Karpas-422 (cell line): Measurements from ENCODE around the gene TRPM8. TPM values are rescaled to one million over a fixed set of nuclear protein-coding genes. Genes with fewer than 3 reads are reported as not detected.

Experiments
- DNase-seq: peaks from one replicate; pipeline ENCODE4 v3.0.0-alpha.2; 2015
- H2AFZ ChIP-seq: fragments of 200-600 bp; sonication (generic); 2 replicates; pipeline ENCODE4 v1.6.1; 2014; ENCODE audit warnings: antibody characterized with exemption, low read length, mixed read lengths
- H3K27ac ChIP-seq: fragments of 200-600 bp; sonication (generic); 2 replicates; pipeline ENCODE4 v1.5.1; 2014; ENCODE audit warnings: mild to moderate bottlenecking, low read length, moderate library complexity
- H3K27me3 ChIP-seq: fragments of 200-600 bp; sonication (generic); 2 replicates; pipeline ENCODE4 v1.6.1; 2014; ENCODE audit warnings: low read length, mixed read lengths
- H3K36me3 ChIP-seq: fragments of 200-600 bp; sonication (generic); 2 replicates; pipeline ENCODE4 v1.6.1; 2014; ENCODE audit warnings: low read length, mixed read lengths; ENCODE audit not compliant: insufficient read depth
- H3K4me1 ChIP-seq: fragments of 200-600 bp; sonication (generic); 2 replicates; pipeline ENCODE4 v1.6.1; 2014; ENCODE audit warnings: mild to moderate bottlenecking, low read length, mixed read lengths
- H3K4me2 ChIP-seq: fragments of 200-600 bp; sonication (generic); 2 replicates; pipeline ENCODE4 v1.6.1; 2014; ENCODE audit warnings: low read length, low read depth, mild to moderate bottlenecking; ENCODE audit not compliant: poor library complexity, severe bottlenecking
- H3K4me3 ChIP-seq: fragments of 200-600 bp; sonication (generic); 2 replicates; pipeline ENCODE4 v1.5.1; 2014; ENCODE audit warnings: mild to moderate bottlenecking, antibody characterized with exemption, low read length, mixed read lengths
- H3K79me2 ChIP-seq: fragments of 200-600 bp; sonication (generic); 2 replicates; pipeline ENCODE4 v1.6.1; 2014; ENCODE audit warnings: mild to moderate bottlenecking, low read length, mixed read lengths
- H3K9ac ChIP-seq: fragments of 200-600 bp; sonication (generic); 2 replicates; pipeline ENCODE4 v1.6.0; 2014; ENCODE audit warnings: low read length
- H3K9me2 ChIP-seq: fragments of 200-600 bp; sonication (generic), shearing (Covaris generic); replicated peaks from 2 replicates; pipeline ENCODE4 v1.6.0; 2014; ENCODE audit warnings: mild to moderate bottlenecking, low read length, moderate library complexity; ENCODE audit not compliant: insufficient read depth
- H3K9me3 ChIP-seq: fragments of 300-700, 200-600 bp; sonication (generic); 2 replicates; pipeline ENCODE4 v1.6.1; 2014; ENCODE audit warnings: low read length, mixed read lengths
- H4K20me1 ChIP-seq: fragments of 200-600 bp; sonication (generic); 2 replicates; pipeline ENCODE4 v1.6.1; 2014; ENCODE audit warnings: mild to moderate bottlenecking, antibody characterized with exemption, low read length, low read depth; ENCODE audit not compliant: insufficient read depth
- total RNA-seq: library from RNA; depleted of rRNA; stranded (reverse); fragments of >200 nt; shearing (Covaris generic); gene quantifications from 2 replicates; pipeline ENCODE4 v1.2.3, GENCODE V29; 2014; ENCODE audit warnings: low replicate concordance

Gene TRPM8
- total RNA-seq, 1 experiment from 2014 or later = not detected

- no peaks in the 10 kb centered on the region for H3K27me3 ChIP-seq
- H3K79me2 ChIP-seq = no peaks in the 10 kb centered on the region
- no peak overlapping the region for H3K4me2 ChIP-seq
- H3K27ac ChIP-seq = no peak overlapping the region
- H3K4me3 ChIP-seq = no peak overlapping the region
- no peaks in the 10 kb centered on the region for H3K4me1 ChIP-seq
- H4K20me1 ChIP-seq = no peaks in the 10 kb centered on the region
- no peaks in the 10 kb centered on the region for H3K9me3 ChIP-seq
- no peaks in the 10 kb centered on the region for H3K9me2 ChIP-seq
- H3K36me3 ChIP-seq = no peaks in the 10 kb centered on the region
- DNase-seq = no peak
- H3K9ac ChIP-seq = no peak overlapping the region
- H2AFZ ChIP-seq = no peak overlapping the region
These were observed 85.1 kb downstream of the TRPM8 start for GRCh38 chr2:234002281-234002680.

GRCh38 chr2:234003972-234004617 lies 86.9 kb downstream of the TRPM8 start:
- Histone ChIP-seq H3K27me3 (no peaks in the 10 kb centered on the region), H3K9me3 (no peaks in the 10 kb centered on the region), H2AFZ (no peak overlapping the region), H4K20me1 (no peaks in the 10 kb centered on the region), H3K4me3 (no peak overlapping the region), H3K9me2 (no peaks in the 10 kb centered on the region), H3K9ac (no peak overlapping the region), H3K4me1 (no peaks in the 10 kb centered on the region), H3K27ac (no peak overlapping the region), H3K36me3 (no peaks in the 10 kb centered on the region), H3K4me2 (no peak overlapping the region), H3K79me2 (no peaks in the 10 kb centered on the region)
- no peak for DNase-seq

GRCh38 chr2:234005126-234005525 lies 88.0 kb downstream of the TRPM8 start:
- Histone ChIP-seq H3K4me3 (no peak overlapping the region), H3K27ac (no peak overlapping the region), H4K20me1 (no peaks in the 10 kb centered on the region), H3K79me2 (no peaks in the 10 kb centered on the region), H3K4me2 (no peak overlapping the region), H3K27me3 (no peaks in the 10 kb centered on the region), H3K9me2 (no peaks in the 10 kb centered on the region), H3K4me1 (no peaks in the 10 kb centered on the region), H3K9me3 (no peaks in the 10 kb centered on the region), H3K36me3 (no peaks in the 10 kb centered on the region), H2AFZ (no peak overlapping the region), H3K9ac (no peak overlapping the region)
- DNase-seq = no peak

GRCh38 chr2:234006501-234006900 lies 89.3 kb downstream of the TRPM8 start:
- H3K9me3 ChIP-seq = no peaks in the 10 kb centered on the region
- H4K20me1 ChIP-seq = no peaks in the 10 kb centered on the region
- no peaks in the 10 kb centered on the region for H3K9me2 ChIP-seq
- H3K27ac ChIP-seq = no peak overlapping the region
- no peak overlapping the region for H3K4me3 ChIP-seq
- no peak overlapping the region for H3K9ac ChIP-seq
- no peaks in the 10 kb centered on the region for H3K79me2 ChIP-seq
- H3K4me2 ChIP-seq = no peak overlapping the region
- no peaks in the 10 kb centered on the region for H3K36me3 ChIP-seq
- no peak for DNase-seq
- no peaks in the 10 kb centered on the region for H3K4me1 ChIP-seq
- H2AFZ ChIP-seq = no peak overlapping the region
- no peaks in the 10 kb centered on the region for H3K27me3 ChIP-seq

- no peak overlapping the region for H2AFZ ChIP-seq
- no peaks in the 10 kb centered on the region for H3K9me2 ChIP-seq
- H3K4me3 ChIP-seq = no peak overlapping the region
- H3K27me3 ChIP-seq = no peaks in the 10 kb centered on the region
- H3K36me3 ChIP-seq = no peaks in the 10 kb centered on the region
- H3K79me2 ChIP-seq = no peaks in the 10 kb centered on the region
- H3K9ac ChIP-seq = no peak overlapping the region
- no peaks in the 10 kb centered on the region for H4K20me1 ChIP-seq
- no peaks in the 10 kb centered on the region for H3K9me3 ChIP-seq
- H3K27ac ChIP-seq = no peak overlapping the region
- DNase-seq = no peak
- H3K4me1 ChIP-seq = peaks cover 5% of the 10 kb centered on the region
- no peak overlapping the region for H3K4me2 ChIP-seq
These were observed 97.3 kb downstream of the TRPM8 start for GRCh38 chr2:234014427-234014826.

GRCh38 chr2:234015861-234016260 lies 98.7 kb downstream of the TRPM8 start:
- H3K9ac ChIP-seq = no peak overlapping the region
- no peak overlapping the region for H3K4me2 ChIP-seq
- H3K27ac ChIP-seq = no peak overlapping the region
- no peaks in the 10 kb centered on the region for H3K9me2 ChIP-seq
- H3K36me3 ChIP-seq = no peaks in the 10 kb centered on the region
- no peak overlapping the region for H2AFZ ChIP-seq
- peaks cover 5% of the 10 kb centered on the region for H3K4me1 ChIP-seq
- H3K4me3 ChIP-seq = no peak overlapping the region
- H3K9me3 ChIP-seq = no peaks in the 10 kb centered on the region
- DNase-seq = no peak
- H4K20me1 ChIP-seq = no peaks in the 10 kb centered on the region
- no peaks in the 10 kb centered on the region for H3K79me2 ChIP-seq
- no peaks in the 10 kb centered on the region for H3K27me3 ChIP-seq

GRCh38 chr2:234019896-234020295 lies 102.7 kb downstream of the TRPM8 start:
- no peaks in the 10 kb centered on the region for H3K36me3 ChIP-seq
- no peak for DNase-seq
- no peak overlapping the region for H3K27ac ChIP-seq

GRCh38 chr2:234020332-234020731 lies 103.2 kb downstream of the TRPM8 start:
- no peaks in the 10 kb centered on the region for H4K20me1 ChIP-seq

More at GRCh38 chr2:234019896-234020295, 102.7 kb downstream of the TRPM8 start:
- H3K4me3 ChIP-seq = no peak overlapping the region
- H3K79me2 ChIP-seq = no peaks in the 10 kb centered on the region
- no peak overlapping the region for H3K9ac ChIP-seq
- no peak overlapping the region for H3K4me2 ChIP-seq
- H3K9me2 ChIP-seq = no peaks in the 10 kb centered on the region
- H4K20me1 ChIP-seq = no peaks in the 10 kb centered on the region
- H3K27me3 ChIP-seq = no peaks in the 10 kb centered on the region
- no peak overlapping the region for H2AFZ ChIP-seq
- no peaks in the 10 kb centered on the region for H3K4me1 ChIP-seq
- H3K9me3 ChIP-seq = no peaks in the 10 kb centered on the region

More at GRCh38 chr2:234020332-234020731, 103.2 kb downstream of the TRPM8 start:
- DNase-seq = no peak
- Histone ChIP-seq H3K9me3 (no peaks in the 10 kb centered on the region), H3K9me2 (no peaks in the 10 kb centered on the region), H3K36me3 (no peaks in the 10 kb centered on the region), H3K79me2 (no peaks in the 10 kb centered on the region), H3K4me3 (no peak overlapping the region), H3K27ac (no peak overlapping the region), H3K4me1 (no peaks in the 10 kb centered on the region), H3K27me3 (no peaks in the 10 kb centered on the region), H2AFZ (no peak overlapping the region), H3K9ac (no peak overlapping the region), H3K4me2 (no peak overlapping the region)
